Measurements from ENCODE around the gene SIGLEC5.
"Not testable (repeated sequence)": the region's sequence is repeated elsewhere in the genome, so short reads cannot be mapped to it uniquely, and the experiment has no call there.

The SIGLEC5 gene

GRCh38 chr19:51630315-51630714 lies at the start of gene SIGLEC5:
Gene SIGLEC5, minus strand, starts transcription at chr19:51630401. Its CDS starts 66 bp downstream, at chr19:51630335.
- Mint-ChIP-seq H3K27me3 (ENCODE audit: low read depth) (peaks cover 12% of the 10 kb centered on the region), H3K9me3 (peaks cover 18% of the 10 kb centered on the region)
- H3K4me1 Mint-ChIP-seq; H3K27ac Mint-ChIP-seq; H3K36me3 Mint-ChIP-seq (ENCODE audit: low read depth); H3K4me3 Mint-ChIP-seq: not testable (repeated sequence)

GRCh38 chr19:51676566-51677083 lies 46.4 kb upstream of the SIGLEC5 start:
- Mint-ChIP-seq H3K27ac (no peak overlapping the region), H3K4me3 (no peak overlapping the region), H3K36me3 (ENCODE audit: low read depth) (no peaks in the 10 kb centered on the region), H3K9me3 (no peaks in the 10 kb centered on the region), H3K4me1 (peaks cover 5% of the 10 kb centered on the region), H3K27me3 (ENCODE audit: low read depth) (peaks cover 11% of the 10 kb centered on the region)
- TF ChIP-seq CTCF (IDR thresholded peaks at IDR 0.05; ENCODE audit: unreplicated experiment in 3 of 3): no peak

- not testable (repeated sequence) for H3K9me3 Mint-ChIP-seq; H3K4me1 Mint-ChIP-seq; H3K27ac Mint-ChIP-seq; H3K36me3 Mint-ChIP-seq (ENCODE audit: low read depth); H3K4me3 Mint-ChIP-seq
- H3K27me3 Mint-ChIP-seq (ENCODE audit: low read depth): peaks cover 11% of the 10 kb centered on the region
Observed at GRCh38 chr19:51675911-51676565, 45.8 kb upstream of the SIGLEC5 start.

- no peaks in the 10 kb centered on the region for H3K4me1 Mint-ChIP-seq
- no peak overlapping the region for H3K27ac Mint-ChIP-seq
- peaks cover 2% of the 10 kb centered on the region for H3K9me3 Mint-ChIP-seq
- no peaks in the 10 kb centered on the region for H3K36me3 Mint-ChIP-seq (ENCODE audit: low read depth)
- no peak overlapping the region for H3K4me3 Mint-ChIP-seq
- TF ChIP-seq CTCF (IDR thresholded peaks at IDR 0.05; ENCODE audit: unreplicated experiment in 3 of 3): no peak
- peaks cover 27% of the 10 kb centered on the region for H3K27me3 Mint-ChIP-seq (ENCODE audit: low read depth)
Observed at GRCh38 chr19:51668216-51668615, 38.0 kb upstream of the SIGLEC5 start.

- Mint-ChIP-seq H3K4me1 (no peaks in the 10 kb centered on the region), H3K27ac (no peak overlapping the region), H3K36me3 (ENCODE audit: low read depth) (no peaks in the 10 kb centered on the region), H3K27me3 (ENCODE audit: low read depth) (peaks cover 41% of the 10 kb centered on the region), H3K4me3 (no peak overlapping the region), H3K9me3 (peaks cover 2% of the 10 kb centered on the region)
- no peak for TF ChIP-seq CTCF (IDR thresholded peaks at IDR 0.05; ENCODE audit: unreplicated experiment in 3 of 3)
Observed at GRCh38 chr19:51664997-51665396, 34.8 kb upstream of the SIGLEC5 start.

- H3K4me1 Mint-ChIP-seq: no peaks in the 10 kb centered on the region
- H3K27ac Mint-ChIP-seq: no peak overlapping the region
- H3K36me3 Mint-ChIP-seq (ENCODE audit: low read depth): no peaks in the 10 kb centered on the region
- H3K27me3 Mint-ChIP-seq (ENCODE audit: low read depth): peaks cover 46% of the 10 kb centered on the region
- H3K4me3 Mint-ChIP-seq: no peak overlapping the region
- no peak for TF ChIP-seq CTCF (IDR thresholded peaks at IDR 0.05; ENCODE audit: unreplicated experiment in 3 of 3)
- peaks cover 2% of the 10 kb centered on the region for H3K9me3 Mint-ChIP-seq
Observed at GRCh38 chr19:51664131-51664530, 33.9 kb upstream of the SIGLEC5 start.

GRCh38 chr19:51663650-51664049 lies 33.4 kb upstream of the SIGLEC5 start:
- Mint-ChIP-seq H3K4me3 (no peak overlapping the region), H3K36me3 (ENCODE audit: low read depth) (no peaks in the 10 kb centered on the region), H3K9me3 (peaks cover 2% of the 10 kb centered on the region), H3K27me3 (ENCODE audit: low read depth) (peaks cover 50% of the 10 kb centered on the region), H3K27ac (no peak overlapping the region), H3K4me1 (no peaks in the 10 kb centered on the region)
- no peak for TF ChIP-seq CTCF (IDR thresholded peaks at IDR 0.05; ENCODE audit: unreplicated experiment in 3 of 3)
